Activated CD4-positive, alpha-beta T cell treated with anti-CD3 and anti-CD28 coated beads for 4 hours (primary cell): ENCODE results near the gene DGKG.

Source experiments
- DNase-seq, 2 donors: peaks; one replicate each; pipeline ENCODE4 v3.0.0-alpha.2; 2020

DGKG gene

GRCh38 chr3:186361762-186362536, at the start of gene DGKG:
Gene DGKG, minus strand, starts transcription at chr3:186362234. Its CDS starts 41,775 bp downstream, at chr3:186320459.
- no peak for DNase-seq

DNA sequence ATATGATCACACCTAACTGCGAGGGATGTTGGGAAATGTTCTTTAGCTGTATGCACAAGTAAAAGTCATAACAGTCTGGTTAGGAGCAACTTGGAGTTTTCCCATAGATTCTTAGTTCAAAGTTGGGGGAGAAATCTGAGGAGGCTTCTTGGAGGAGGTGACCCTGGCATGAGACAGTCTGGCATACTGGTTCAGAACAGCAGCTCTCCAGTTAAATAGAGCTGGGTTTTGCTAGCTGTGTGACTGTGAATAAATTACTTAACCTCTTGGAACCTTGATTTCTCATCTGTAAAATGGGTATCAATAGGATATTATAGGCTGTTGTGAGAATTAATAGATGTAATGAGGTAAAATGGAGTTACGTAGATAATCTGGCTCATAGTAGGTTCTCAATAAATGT, 49.1 kb upstream of the DGKG start:
- no peak for DNase-seq

- no peak for DNase-seq
These were observed 44.9 kb upstream of the DGKG start for GRCh38 chr3:186406669-186407635.

- no peak for DNase-seq
These were observed 39.5 kb upstream of the DGKG start for GRCh38 chr3:186401556-186401955.

DNA sequence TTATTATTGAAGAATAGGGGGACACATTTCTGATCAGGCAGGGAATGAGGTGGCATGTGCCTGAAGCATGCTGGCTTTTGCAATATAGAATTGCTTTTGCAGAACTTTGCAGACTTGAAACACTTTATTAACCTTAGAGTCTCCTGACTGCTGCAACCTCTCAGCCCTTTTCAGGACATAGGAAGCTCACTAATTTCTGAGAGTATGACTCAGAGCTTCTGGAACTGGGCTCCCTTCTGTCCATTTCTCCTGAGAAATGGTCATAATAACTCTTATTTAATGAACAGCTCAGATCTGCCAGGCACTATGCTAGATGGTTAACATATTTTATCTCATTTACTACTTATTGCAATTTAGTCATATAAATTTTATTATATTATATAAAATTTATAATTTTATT, 38.6 kb upstream of the DGKG start:
- no peak for DNase-seq

DNA sequence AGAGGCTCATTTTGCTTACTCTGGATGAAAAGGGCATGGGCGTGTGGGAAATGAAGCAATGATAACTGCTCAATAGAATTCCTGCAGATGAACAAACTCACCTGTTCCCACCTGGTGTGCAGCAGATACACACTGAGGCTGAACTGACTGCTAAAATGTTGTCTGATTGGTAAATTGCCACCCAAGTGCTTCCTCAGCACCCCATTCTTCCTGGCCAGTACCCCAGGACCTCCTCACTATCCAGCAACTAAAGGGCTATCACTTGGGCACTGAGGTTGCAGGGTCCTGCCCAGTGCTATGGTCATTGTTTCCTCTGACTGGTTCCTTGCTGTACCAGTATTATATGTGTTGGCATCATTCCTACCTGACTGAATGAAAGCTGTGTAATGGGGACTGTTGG, 38.0 kb upstream of the DGKG start:
- DNase-seq = no peak

DNA sequence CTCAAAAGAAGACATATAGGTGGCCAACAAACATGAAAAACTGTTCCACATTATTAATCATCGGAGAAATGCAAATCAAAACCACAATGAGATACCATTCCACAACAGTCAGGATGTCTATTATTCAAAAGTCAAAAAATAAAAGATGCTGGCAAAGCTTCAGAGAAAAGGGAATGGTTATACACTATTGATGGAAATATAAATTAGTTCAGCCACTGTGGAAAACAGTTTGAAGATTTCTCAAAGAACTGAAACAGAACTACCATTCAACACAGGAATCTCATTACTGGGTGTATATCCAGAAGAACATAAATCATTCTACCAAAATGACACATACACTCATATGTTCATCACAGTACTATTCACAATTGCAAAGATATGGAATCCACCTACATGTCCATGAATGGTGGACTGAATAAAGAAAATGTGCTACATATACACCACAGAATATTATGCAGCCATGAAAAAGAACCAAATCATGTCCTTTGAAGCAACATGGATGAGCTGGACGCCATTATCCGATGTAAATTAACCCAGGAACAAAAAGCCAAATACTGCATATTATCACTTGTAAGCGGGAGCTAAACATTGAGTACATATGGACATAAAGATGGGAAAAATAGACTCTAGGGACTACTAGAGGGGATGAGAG, 32.7 kb upstream of the DGKG start:
- DNase-seq = no peak

- no peak for DNase-seq
These were observed 25.0 kb upstream of the DGKG start for GRCh38 chr3:186386883-186387560.

DNA sequence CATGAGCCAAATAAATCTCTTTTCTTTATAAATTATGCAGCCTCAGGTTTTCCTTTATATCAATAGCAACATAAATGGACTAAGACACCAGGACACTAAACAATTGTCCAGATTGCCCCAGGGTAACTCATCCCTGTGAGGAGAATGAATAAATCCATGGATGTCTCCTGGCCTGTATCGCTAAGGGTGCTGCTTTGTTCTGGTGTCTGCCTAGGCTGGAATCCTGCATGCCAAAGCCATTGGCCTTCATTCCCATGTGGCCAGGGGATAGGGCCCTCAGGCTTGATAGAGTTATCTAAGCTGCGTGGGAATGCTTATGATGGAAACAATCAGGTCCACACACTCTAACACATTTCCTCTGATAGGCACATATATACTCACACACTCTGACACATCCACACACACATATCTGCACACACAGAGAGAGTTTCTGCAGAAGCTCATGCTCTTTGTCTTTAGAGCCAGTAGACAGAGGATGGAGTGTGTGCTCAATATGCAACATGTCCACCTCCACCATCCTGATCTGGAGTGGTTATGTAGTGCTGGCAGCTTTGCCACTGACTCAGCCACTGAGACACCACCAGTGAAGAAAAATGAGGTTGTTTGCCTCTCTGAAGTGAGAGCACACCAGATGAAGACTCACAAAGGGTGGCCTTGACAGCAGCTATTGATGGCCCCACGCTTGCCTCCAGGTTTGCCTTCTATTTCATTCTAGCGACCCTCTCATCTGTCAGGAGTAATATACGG, 24.0 kb upstream of the DGKG start:
- no peak for DNase-seq

GRCh38 chr3:186383026-186383993, 21.3 kb upstream of the DGKG start:
- no peak for DNase-seq

DNA sequence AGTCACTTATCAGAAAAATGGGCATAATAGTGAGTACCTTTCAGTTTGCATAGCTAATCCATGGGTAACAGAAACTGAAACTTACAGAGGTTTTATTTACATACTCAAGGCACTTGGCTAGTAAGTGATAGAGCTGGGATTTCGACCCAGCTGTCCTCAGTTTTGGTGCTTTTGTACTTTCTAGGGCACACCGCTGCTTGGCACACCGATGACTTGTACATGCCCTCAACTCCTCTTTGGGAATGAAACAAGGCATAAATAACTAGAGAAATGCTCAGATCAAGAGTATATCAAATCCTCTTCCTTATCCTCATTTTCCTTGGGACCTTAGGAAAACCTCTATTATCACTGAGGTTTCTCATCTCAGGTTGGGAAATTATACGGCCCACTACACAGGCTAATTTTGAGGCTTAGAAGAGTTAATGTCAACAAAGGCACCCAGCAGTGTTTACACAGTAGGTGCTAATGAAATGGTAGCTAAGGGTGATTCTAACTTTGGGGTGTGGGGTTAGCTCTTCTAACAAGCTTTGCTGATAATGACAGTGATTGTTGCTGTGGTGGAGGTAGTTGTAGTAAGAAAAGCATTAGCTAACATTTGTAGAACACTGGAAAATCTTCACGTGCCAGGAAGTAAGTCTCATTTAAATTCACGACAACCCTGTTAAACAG, 20.3 kb upstream of the DGKG start:
- no peak for DNase-seq

GRCh38 chr3:186381424-186382216, 19.6 kb upstream of the DGKG start:
- no peak for DNase-seq

GRCh38 chr3:186380622-186381380, 18.8 kb upstream of the DGKG start:
- no peak for DNase-seq

- no peak for DNase-seq
These were observed 13.4 kb upstream of the DGKG start for GRCh38 chr3:186375443-186375842.

DNA sequence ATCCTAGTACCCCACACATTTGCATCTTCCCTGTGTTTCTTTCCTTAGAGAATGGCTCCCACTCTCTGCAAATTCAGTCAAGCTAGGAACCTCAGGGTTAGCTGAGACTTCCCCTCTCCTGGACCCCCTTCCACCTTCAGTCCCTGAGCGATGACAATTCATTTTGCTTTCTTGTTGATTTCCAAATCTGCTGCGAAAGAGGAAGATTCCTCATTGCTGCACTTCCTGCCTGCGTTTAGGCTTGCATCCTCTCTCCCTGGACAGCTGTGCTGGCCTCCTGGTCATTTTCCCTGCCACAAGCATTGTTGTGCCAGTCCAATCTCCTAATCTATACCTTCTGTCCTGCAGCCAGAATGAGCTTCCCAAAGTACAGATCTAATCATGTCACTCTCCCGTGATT, 12.3 kb upstream of the DGKG start:
- no peak for DNase-seq

DNA sequence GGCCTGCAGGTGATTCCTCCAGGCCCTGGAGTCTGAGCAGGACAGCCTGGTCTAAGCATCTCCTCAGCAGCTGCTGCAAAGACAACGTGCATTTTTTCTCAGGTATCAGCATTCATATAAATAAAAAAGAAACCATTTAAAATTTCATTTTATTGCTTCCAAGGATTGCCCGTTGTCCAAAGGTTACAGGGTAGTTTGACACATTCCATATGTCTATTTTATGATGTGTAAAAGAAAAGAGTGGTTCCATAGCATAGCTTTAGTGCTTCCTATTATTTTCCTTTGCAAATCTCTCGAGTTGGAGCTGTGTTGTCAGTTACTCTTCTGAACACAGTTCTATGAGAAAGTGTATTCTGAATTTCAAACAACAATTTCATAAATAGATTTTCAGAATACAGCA, 7.2 kb upstream of the DGKG start:
- DNase-seq = no peak

GRCh38 chr3:186368717-186369116, 6.7 kb upstream of the DGKG start:
- no peak for DNase-seq

DNA sequence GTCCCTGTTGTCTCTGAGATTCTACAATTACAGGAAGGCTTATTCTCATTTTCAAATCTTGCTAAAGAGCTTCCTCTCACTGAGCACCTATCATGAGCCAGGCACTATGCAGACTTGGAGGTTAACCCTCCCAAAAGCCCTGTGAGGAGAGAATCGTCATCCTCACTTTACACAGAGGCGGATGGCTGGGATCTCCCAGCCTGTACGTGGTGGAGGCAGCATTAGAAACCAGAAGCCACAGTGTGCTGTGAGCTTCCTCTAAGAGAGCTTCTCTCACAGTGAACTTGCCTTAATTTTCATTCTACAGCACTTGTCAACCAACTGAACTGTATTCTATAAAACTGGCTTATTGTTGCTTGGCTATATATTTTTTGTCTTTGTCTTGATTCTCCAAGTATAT, 6.1 kb upstream of the DGKG start:
- DNase-seq = no peak

- no peak for DNase-seq
These were observed 5.6 kb upstream of the DGKG start for GRCh38 chr3:186367631-186368030.
